Measurements from ENCODE around the gene PCYT1B. TPM values are rescaled to one million over a fixed set of nuclear protein-coding genes. Genes with fewer than 3 reads are reported as not detected.
A peak's percentile ranks its signal among the peaks of the same experiment; 100 is the strongest.

PCYT1B gene
- total and polyA plus RNA-seq, 2 experiments from 2014 or later, result 5.8 to 14.6 TPM

DNA sequence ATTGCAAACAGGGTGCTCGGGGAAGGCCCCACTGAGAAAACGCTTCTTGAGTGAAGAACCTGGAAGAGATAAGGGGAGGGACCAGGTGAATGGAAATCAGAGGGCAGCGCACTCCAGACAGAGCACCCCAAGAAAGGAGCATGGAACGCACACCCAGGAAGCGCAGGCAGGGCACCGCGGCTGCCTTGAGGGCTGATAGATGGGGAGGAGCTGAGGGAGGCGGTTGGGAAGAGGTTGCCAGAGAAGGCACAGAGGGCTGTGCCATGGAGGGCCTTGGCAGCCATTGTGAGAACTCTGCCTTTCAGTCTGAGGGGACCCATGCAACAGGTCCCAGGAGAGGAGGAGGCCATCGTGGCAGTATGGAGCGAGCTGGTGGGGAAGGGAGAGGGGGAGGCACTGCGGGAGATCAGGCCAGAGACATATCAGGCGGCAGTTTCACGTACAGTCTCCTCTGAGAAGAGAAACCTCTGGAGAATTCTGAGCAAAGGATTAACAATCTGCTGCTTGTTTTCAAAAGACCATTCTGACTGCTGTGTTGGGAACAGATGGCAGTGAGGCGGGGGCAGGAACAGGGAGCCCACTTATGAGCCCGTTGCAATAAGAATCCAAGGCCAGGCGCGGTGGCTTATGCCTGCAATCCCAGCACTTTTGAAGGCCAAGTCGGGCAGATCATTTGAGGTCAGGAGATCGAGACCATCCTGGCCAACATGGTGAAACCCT lies 83.7 kb downstream of the PCYT1B start (continued):
- no peak for TF ChIP-seq REST (IDR thresholded peaks at IDR 0.05; ENCODE audit: unreplicated experiment)
- no peak for TF ChIP-seq ZNF114 (CRISPR knock-in tag; IDR thresholded peaks at IDR 0.05)
- no peak for TF ChIP-seq CTCF (conservative IDR thresholded peaks at IDR 0.05; ENCODE audit: low read depth in 2 of 2)
- no peak for TF ChIP-seq STAT1 (IDR thresholded peaks at IDR 0.05; ENCODE audit: unreplicated experiment)
- TF ChIP-seq POLR2AphosphoS5 (IDR thresholded peaks at IDR 0.05; ENCODE audit: low read depth), result no peak
- TF ChIP-seq EZH2 (IDR thresholded peaks at IDR 0.05; ENCODE audit: low read depth, unreplicated experiment), result no peak
- no peak for TF ChIP-seq ZNF331 (CRISPR knock-in tag; IDR thresholded peaks at IDR 0.05; ENCODE audit: low read depth)
- TF ChIP-seq CREB1 (CRISPR knock-in tag; IDR thresholded peaks at IDR 0.05; ENCODE audit: low read depth), result no peak

DNA sequence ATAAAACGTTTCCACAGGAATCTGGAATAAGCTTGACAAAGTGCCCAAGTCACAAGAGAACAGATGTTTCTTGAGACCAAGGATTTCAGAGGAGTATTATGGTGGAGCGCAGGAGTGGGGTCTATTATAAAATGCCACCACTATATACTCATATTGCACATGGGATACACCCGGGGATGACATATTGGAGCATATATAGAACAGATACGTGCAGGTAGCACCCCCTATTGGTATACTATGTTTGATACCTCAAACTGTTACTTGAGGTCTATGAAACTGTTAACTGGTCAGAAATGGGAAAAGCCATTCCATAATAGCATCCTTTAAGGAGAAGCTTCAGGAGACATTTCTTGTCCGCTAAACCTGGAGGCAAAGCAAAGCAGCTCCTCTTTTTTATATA lies 86.0 kb downstream of the PCYT1B start:
- Mint-ChIP-seq H3K9me3 (no peaks in the 10 kb centered on the region), H3K4me3 (no peak overlapping the region), H3K36me3 (ENCODE audit: low read depth) (peaks cover 8% of the 10 kb centered on the region; the same call in 2 of the 3 replicates), H3K27me3 (ENCODE audit: insufficient read depth, low read depth, poor library complexity) (peaks cover 2% of the 10 kb centered on the region), H3K4me1 (no peaks in the 10 kb centered on the region), H3K27ac (no peak overlapping the region)
- Histone ChIP-seq H2AFZ (no peak overlapping the region), H3K4me2 (no peak overlapping the region), H3F3A (replicated peaks; ENCODE audit: low read depth) (no peaks in the 10 kb centered on the region), H3K4me3 (no peak overlapping the region), H3K36me3 (ENCODE audit: insufficient read depth) (no peaks in the 10 kb centered on the region), H3K4me1 (ENCODE audit: insufficient read depth) (no peaks in the 10 kb centered on the region), H3K27ac (ENCODE audit: low read depth) (no peak overlapping the region), H3K79me2 (replicated peaks; ENCODE audit: insufficient read depth) (no peaks in the 10 kb centered on the region), H4K20me1 (replicated peaks; ENCODE audit: insufficient read depth) (no peaks in the 10 kb centered on the region), H3K9me2 (ENCODE audit: insufficient read depth) (no peaks in the 10 kb centered on the region), H3K27me3 (ENCODE audit: insufficient read depth) (no peaks in the 10 kb centered on the region)
- ATAC-seq, result peak; percentile 28; the same call in 1 of the 3 replicates
- TF ChIP-seq CTCF (conservative IDR thresholded peaks at IDR 0.05; ENCODE audit: low read depth in 2 of 2), result peak; percentile 49 to 52
- no peak for TF ChIP-seq NANOG (IDR thresholded peaks at IDR 0.05; ENCODE audit: borderline replicate concordance)
- DNase-seq (ENCODE audit: low spot score), result peak; percentile 43

Measured in GM23338 (cell line).